Heart left ventricle (tissue), 16 donors: ENCODE results near the gene SLC44A5. TPM values are rescaled to one million over a fixed set of nuclear protein-coding genes. Genes with fewer than 3 reads are reported as not detected.

ENCODE experiments used
- ATAC-seq, 4 donors: fragments of 200-7000 bp; cut with Tn5 transposase; one replicate each; pipeline ENCODE4 v1.9.1; 2020 to 2022; ENCODE audit warnings: moderate library complexity in 4 of 4, mild to moderate bottlenecking in 3 of 4, moderate number of reproducible peaks in 1 of 4
- DNase-seq, 5 donors: peaks; one replicate each; pipeline ENCODE4 v3.0.0-alpha.2; 2020
- H3K27ac ChIP-seq, 12 donors: fragments of 200-600 bp; sonication (generic) in 4 of 12; one replicate each; pipeline versions ENCODE4 v1.5.0 to v1.8.0; 2016 to 2022; ENCODE audit warnings: mild to moderate bottlenecking in 2 of 12
- H3K27me3 ChIP-seq, 9 donors: fragments of 200-600 bp; sonication (generic) in 2 of 9; one replicate each; pipeline versions ENCODE4 v1.5.1 to v1.8.0; 2016 to 2022; ENCODE audit warnings: mild to moderate bottlenecking in 3 of 9
- H3K36me3 ChIP-seq, 9 donors: fragments of 200-600 bp; sonication (generic) in 2 of 9; one replicate each; pipeline versions ENCODE4 v1.5.0 to v1.8.0; 2018 to 2022; ENCODE audit warnings: mild to moderate bottlenecking in 2 of 9
- H3K4me1 ChIP-seq, 12 donors: fragments of 200-600 bp; sonication (generic) in 4 of 12; one replicate each; pipeline versions ENCODE4 v1.5.0 to v1.8.0; 2016 to 2022; ENCODE audit warnings: mild to moderate bottlenecking in 3 of 12
- H3K4me3 ChIP-seq, 12 donors: fragments of 200-600 bp; sonication (generic) in 4 of 12; one replicate each; pipeline versions ENCODE4 v1.5.0 to v1.8.0; 2017 to 2022; ENCODE audit warnings: mild to moderate bottlenecking in 9 of 12, moderate library complexity in 4 of 12
- H3K9me3 ChIP-seq, 12 donors: fragments of 200-600 bp; sonication (generic) in 4 of 12; one replicate each; pipeline versions ENCODE4 v1.5.0 to v1.8.0; 2016 to 2022; ENCODE audit warnings: mild to moderate bottlenecking in 1 of 12
- POLR2A ChIP-seq, 2 donors: fragments of 450-650 bp; IDR thresholded peaks; one replicate each; pipeline ENCODE4 v1.6.1; 2017; ENCODE audit warnings: antibody characterized with exemption in 2 of 2, mild to moderate bottlenecking in 2 of 2, moderate library complexity in 2 of 2
- WGBS, 4 donors: extraction: QIAGEN DNeasy Blood & Tissue Kit in 2 of 4; methylation state at CpG; one replicate each; pipeline versions ENCODE4 v1.1.5 to v1.1.7; 2013 to 2018; 5-methylcytosine and 5-hydroxymethylcytosine counted together
- intact Hi-C, 10 donors: fragments of 100-400 bp; cut with DNase I; formaldehyde crosslinking; loops; one replicate each; pipeline versions ENCODE4 v1.11.1 to v1.14.2; 2022
- polyA plus RNA-seq, 2 donors: library from polyadenylated mRNA; stranded (reverse); fragments of 200-250 nt; gene quantifications; one replicate each; pipeline ENCODE4 v1.2.3, GENCODE V29; 2013
- total RNA-seq, 9 donors: library from RNA; depleted of rRNA in 2 of 9; stranded (reverse); fragments of >200 nt in 2 of 9; fragmentation: NEBNext Ultra II Directional in 3 of 9; extraction: Animal tissue kit (Norgen Biotek cat#: 25700) in 3 of 9; gene quantifications; one replicate each; pipeline versions ENCODE4 v1.1.0 to v1.2.4, GENCODE V29; 2016 to 2023
- TF ChIP-seq, protein P1 (sequence below), 12 donors: fragments of 200-600 bp; sonication (generic) in 4 of 12; IDR thresholded peaks; one replicate each; pipeline versions ENCODE4 v1.5.0 to v1.8.0; 2018 to 2022; ENCODE audit warnings: antibody characterized with exemption in 12 of 12, mild to moderate bottlenecking in 5 of 12
- donor health status: ischemic (EF 13 %, LVEDD 7.1; RV severe dilation, severe dysfunction).
- donor health status: healthy with polysubstance abuse.
- donor health status: DM: no; HTN: yes; CAD: no.
- donor health status: DM: no; HTN: no; CAD: no.
- donor health status: ischemic (EF 25% LVEDD 6.9; RV normal size, moderate dysfunction).
- donor health status: ischemic (EF 25% LVEDD 5.7; RV mildly dilated, moderate dysfunction).
- donor health status: healthy.
- donor health status: DM: yes; HTN: yes; CAD: no.
- donor health status: ischemic (EF 35%, LVEDD 5.7; RV mildly dilated, moderate dysfunction).
- donor health status: nonischemic (EF 11% LVEDD 7.7; RV severe dilation, severe dysfunction).
- donor health status: DM: yes; HTN: yes; CAD: no.
- donor health status: PGD.
- donor health status: ischemic (EF 29% LVEDD 5.4; RV normal size, mild dysfunction).
- donor health status: nonischemic (EF 23%, LVEDD 6.1; RV moderate dilation, normal function).

SLC44A5 gene
- total and polyA plus RNA-seq, 11 donors = 0.07 to 7.5 (median 1.8) TPM; not detected in 1

DNA sequence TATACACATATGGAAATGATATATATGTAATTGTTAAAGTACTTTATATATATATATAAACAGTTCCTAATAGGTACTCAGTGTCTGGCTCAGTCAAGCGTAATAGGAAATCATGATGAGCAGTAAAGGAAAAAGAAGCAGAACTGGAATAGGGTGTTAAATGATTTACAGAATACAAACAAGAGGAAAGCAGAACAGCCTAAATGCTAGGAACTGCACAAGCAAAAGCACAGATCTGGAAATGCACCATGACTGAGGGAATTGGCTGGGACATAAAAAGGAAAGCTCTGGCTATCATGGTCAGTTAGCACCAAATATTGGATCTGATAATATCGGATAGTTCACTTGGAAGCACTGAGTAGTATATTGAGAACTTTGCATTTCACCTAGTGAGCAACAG, 51.8 kb downstream of the SLC44A5 start:
- no peaks in the 10 kb centered on the region for H3K36me3 ChIP-seq
- H3K27me3 ChIP-seq = no peaks in the 10 kb centered on the region
- no peak for DNase-seq
- intact Hi-C loops = no loop called here
- H3K27ac ChIP-seq = no peak overlapping the region
- TF ChIP-seq POLR2A (IDR thresholded peaks at IDR 0.05) = no peak
- TF ChIP-seq, protein P1, sequence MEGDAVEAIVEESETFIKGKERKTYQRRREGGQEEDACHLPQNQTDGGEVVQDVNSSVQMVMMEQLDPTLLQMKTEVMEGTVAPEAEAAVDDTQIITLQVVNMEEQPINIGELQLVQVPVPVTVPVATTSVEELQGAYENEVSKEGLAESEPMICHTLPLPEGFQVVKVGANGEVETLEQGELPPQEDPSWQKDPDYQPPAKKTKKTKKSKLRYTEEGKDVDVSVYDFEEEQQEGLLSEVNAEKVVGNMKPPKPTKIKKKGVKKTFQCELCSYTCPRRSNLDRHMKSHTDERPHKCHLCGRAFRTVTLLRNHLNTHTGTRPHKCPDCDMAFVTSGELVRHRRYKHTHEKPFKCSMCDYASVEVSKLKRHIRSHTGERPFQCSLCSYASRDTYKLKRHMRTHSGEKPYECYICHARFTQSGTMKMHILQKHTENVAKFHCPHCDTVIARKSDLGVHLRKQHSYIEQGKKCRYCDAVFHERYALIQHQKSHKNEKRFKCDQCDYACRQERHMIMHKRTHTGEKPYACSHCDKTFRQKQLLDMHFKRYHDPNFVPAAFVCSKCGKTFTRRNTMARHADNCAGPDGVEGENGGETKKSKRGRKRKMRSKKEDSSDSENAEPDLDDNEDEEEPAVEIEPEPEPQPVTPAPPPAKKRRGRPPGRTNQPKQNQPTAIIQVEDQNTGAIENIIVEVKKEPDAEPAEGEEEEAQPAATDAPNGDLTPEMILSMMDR (IDR thresholded peaks at IDR 0.05) = no peak
- no peak overlapping the region for H3K4me3 ChIP-seq
- no peaks in the 10 kb centered on the region for H3K4me1 ChIP-seq
- 64 to 93% (median 86%) methylated on average over 2 of the region's 2 CpGs for WGBS, 4 donors
- no peak for ATAC-seq
- peaks cover 0 to 9% (median 0%) of the 10 kb centered on the region in 12 donors for H3K9me3 ChIP-seq

DNA sequence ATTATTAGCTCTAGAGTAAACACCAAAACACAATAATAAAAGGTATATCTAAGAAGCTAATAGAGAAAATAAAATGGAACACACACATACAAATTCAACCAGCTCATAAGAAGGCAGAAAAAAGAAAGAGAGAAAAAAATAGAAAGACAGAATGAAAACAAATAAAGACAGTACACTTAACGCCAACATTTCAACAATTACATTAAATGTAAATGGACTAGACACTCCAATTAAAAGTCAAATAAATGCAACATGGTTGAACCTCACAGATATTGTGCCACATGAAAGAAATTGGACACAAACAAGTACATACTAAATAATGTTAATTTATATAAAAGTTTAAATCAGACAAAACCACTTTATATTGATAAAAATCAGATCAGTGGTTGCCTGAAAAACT, 56.0 kb downstream of the SLC44A5 start:
- Histone ChIP-seq H3K27me3 (no peaks in the 10 kb centered on the region), H3K27ac (no peak overlapping the region), H3K36me3 (no peaks in the 10 kb centered on the region), H3K9me3 (peaks cover 0 to 9% (median 0%) of the 10 kb centered on the region in 12 donors), H3K4me1 (no peaks in the 10 kb centered on the region), H3K4me3 (no peak overlapping the region)
- no peak for DNase-seq
- intact Hi-C loops = no loop called here
- TF ChIP-seq, protein P1 (IDR thresholded peaks at IDR 0.05) = no peak
- TF ChIP-seq POLR2A (IDR thresholded peaks at IDR 0.05) = no peak
- WGBS, 4 donors = 86 to 90% (median 88%) methylated on average over 1 of the region's 1 CpG
- ATAC-seq = no peak

DNA sequence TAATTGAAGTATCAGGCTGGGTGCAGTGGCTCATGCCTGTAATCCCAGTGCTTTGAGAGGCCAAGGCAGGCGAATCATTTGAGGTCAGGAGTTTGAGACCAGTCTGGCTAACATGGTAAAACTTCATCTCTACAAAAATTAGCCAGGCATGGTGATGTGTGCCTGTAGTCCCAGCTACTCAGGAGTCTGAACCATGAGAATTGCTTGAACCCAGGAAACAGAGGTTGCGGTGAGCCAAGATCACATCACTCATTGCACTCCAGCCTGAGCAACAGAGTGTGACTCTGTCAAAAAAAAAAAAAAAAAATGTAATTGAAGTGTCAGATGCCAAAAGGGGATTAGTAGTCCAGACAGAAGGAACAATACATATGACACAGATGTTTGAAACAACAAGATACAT, 56.7 kb downstream of the SLC44A5 start:
- no peaks in the 10 kb centered on the region for H3K27me3 ChIP-seq
- WGBS, 4 donors = 81 to 95% (median 92%) methylated on average over 2 of the region's 2 CpGs

DNA sequence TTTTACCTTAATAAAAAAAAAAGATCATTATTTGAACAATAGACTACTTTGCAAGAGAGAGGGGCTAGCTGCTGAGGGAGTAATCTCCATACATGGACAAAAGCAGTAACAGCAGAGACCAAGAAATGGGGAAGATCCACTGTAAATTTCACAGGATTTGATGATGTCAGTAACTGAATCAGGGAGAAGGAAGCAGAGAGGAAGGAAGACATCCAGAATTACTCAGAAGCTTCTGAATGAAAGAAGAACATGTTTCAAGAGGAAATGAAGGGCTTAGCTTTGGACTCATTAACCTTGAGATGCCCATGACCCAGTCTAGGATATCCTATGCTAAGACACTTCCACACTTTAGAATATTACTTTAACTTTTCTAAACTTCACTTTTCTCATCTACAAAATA, 60.4 kb downstream of the SLC44A5 start:
- Histone ChIP-seq H3K4me1 (no peaks in the 10 kb centered on the region), H3K9me3 (peaks cover 0 to 9% (median 0%) of the 10 kb centered on the region in 12 donors), H3K27me3 (no peaks in the 10 kb centered on the region), H3K27ac (no peak overlapping the region), H3K4me3 (no peak overlapping the region), H3K36me3 (no peaks in the 10 kb centered on the region)
- no peak for TF ChIP-seq POLR2A (IDR thresholded peaks at IDR 0.05)
- TF ChIP-seq, protein P1 (IDR thresholded peaks at IDR 0.05) = no peak
- no peak for ATAC-seq
- DNase-seq = no peak
- intact Hi-C loops = no loop called here

More for the DNA sequence above, 56.7 kb downstream of the SLC44A5 start:
- intact Hi-C loops = no loop called here
- Histone ChIP-seq H3K27ac (no peak overlapping the region), H3K4me3 (no peak overlapping the region), H3K9me3 (peaks cover 0 to 9% (median 0%) of the 10 kb centered on the region in 12 donors), H3K4me1 (no peaks in the 10 kb centered on the region), H3K36me3 (no peaks in the 10 kb centered on the region)
- no peak for ATAC-seq
- no peak for DNase-seq
- TF ChIP-seq, protein P1 (IDR thresholded peaks at IDR 0.05) = no peak
- TF ChIP-seq POLR2A (IDR thresholded peaks at IDR 0.05) = no peak
